ENCODE data around the gene KRTAP5-5. TPM values are rescaled to one million over a fixed set of nuclear protein-coding genes. Genes with fewer than 3 reads are reported as not detected.

The KRTAP5-5 gene
- total RNA-seq, 1 experiment from 2014 or later: not detected

- ChIA-PET CTCF (no interaction called here), POLR2A (ENCODE audit: low non-redundant PET) (no interaction called here)
- Histone ChIP-seq H3K27ac (ENCODE audit: low read depth, low read length, poor library complexity, severe bottlenecking) (no peak overlapping the region), H3K9me3 (ENCODE audit: low read depth, low read length, poor library complexity, severe bottlenecking) (no peaks in the 10 kb centered on the region), H3K4me1 (ENCODE audit: insufficient read depth, low read length, poor library complexity, severe bottlenecking) (no peaks in the 10 kb centered on the region), H3K27me3 (replicated peaks; ENCODE audit: insufficient read depth, low read depth, low read length, poor library complexity) (peaks cover 26% of the 10 kb centered on the region), H3K36me3 (ENCODE audit: insufficient read depth, low read length, poor library complexity, severe bottlenecking) (no peaks in the 10 kb centered on the region), H3K4me3 (ENCODE audit: low read depth, low read length, poor library complexity, severe bottlenecking) (no peak overlapping the region)
- no peak for DNase-seq (ENCODE audit: low spot score)
- intact Hi-C loops (cut with micrococcal nuclease; ENCODE audit: unreplicated experiment): no loop called here
- BruUV-seq (replicated peaks): no TSS peak
- TF ChIP-seq EZH2 (IDR thresholded peaks at IDR 0.05; ENCODE audit: borderline replicate concordance, low read depth, low read length, poor library complexity, severe bottlenecking): no peak
- no peak for TF ChIP-seq CTCF (conservative IDR thresholded peaks at IDR 0.05; ENCODE audit: low read depth, low read length)
These were observed 35.7 kb downstream of the KRTAP5-5 start for GRCh38 chr11:1665313-1665712.

GRCh38 chr11:1667121-1667850, 37.7 kb downstream of the KRTAP5-5 start:
- DNase-seq (ENCODE audit: low spot score): no peak
- no TSS peak for BruUV-seq (replicated peaks)
- Histone ChIP-seq H3K4me1 (ENCODE audit: insufficient read depth, low read length, poor library complexity, severe bottlenecking) (no peaks in the 10 kb centered on the region), H3K36me3 (ENCODE audit: insufficient read depth, low read length, poor library complexity, severe bottlenecking) (no peaks in the 10 kb centered on the region), H3K27ac (ENCODE audit: low read depth, low read length, poor library complexity, severe bottlenecking) (no peak overlapping the region), H3K27me3 (replicated peaks; ENCODE audit: insufficient read depth, low read depth, low read length, poor library complexity) (peaks cover 35% of the 10 kb centered on the region), H3K9me3 (ENCODE audit: low read depth, low read length, poor library complexity, severe bottlenecking) (no peaks in the 10 kb centered on the region), H3K4me3 (ENCODE audit: low read depth, low read length, poor library complexity, severe bottlenecking) (no peak overlapping the region)
- TF ChIP-seq CTCF (conservative IDR thresholded peaks at IDR 0.05; ENCODE audit: low read depth, low read length): no peak
- TF ChIP-seq EZH2 (IDR thresholded peaks at IDR 0.05; ENCODE audit: borderline replicate concordance, low read depth, low read length, poor library complexity, severe bottlenecking): no peak
- POLR2A ChIA-PET (ENCODE audit: low non-redundant PET): no interaction called here
- intact Hi-C loops (cut with micrococcal nuclease; ENCODE audit: unreplicated experiment): no loop called here
- CTCF ChIA-PET: no interaction called here

DNA sequence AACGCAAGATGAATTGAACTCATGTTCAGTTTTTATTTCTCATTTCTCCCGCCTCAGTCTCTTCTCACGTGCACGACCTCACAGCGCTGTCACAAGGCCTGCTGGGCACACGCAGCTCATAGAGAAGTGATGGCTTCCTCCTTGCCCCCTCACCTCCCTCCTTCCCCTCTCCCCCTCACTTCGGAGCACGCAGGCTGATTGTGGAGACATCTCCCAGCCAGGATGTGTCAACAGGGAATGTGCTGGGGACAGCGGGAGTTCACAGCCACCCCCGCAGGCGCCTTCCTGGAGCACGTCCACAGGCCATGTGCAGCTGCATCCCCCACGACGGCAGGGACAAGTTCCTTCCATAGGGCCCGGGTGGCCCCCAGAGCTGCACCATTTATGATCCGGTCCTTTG, 38.3 kb downstream of the KRTAP5-5 start:
- Histone ChIP-seq H3K9me3 (ENCODE audit: low read depth, low read length, poor library complexity, severe bottlenecking) (no peaks in the 10 kb centered on the region), H3K36me3 (ENCODE audit: insufficient read depth, low read length, poor library complexity, severe bottlenecking) (no peaks in the 10 kb centered on the region), H3K27ac (ENCODE audit: low read depth, low read length, poor library complexity, severe bottlenecking) (no peak overlapping the region), H3K27me3 (replicated peaks; ENCODE audit: insufficient read depth, low read depth, low read length, poor library complexity) (peaks cover 41% of the 10 kb centered on the region), H3K4me3 (ENCODE audit: low read depth, low read length, poor library complexity, severe bottlenecking) (no peak overlapping the region), H3K4me1 (ENCODE audit: insufficient read depth, low read length, poor library complexity, severe bottlenecking) (no peaks in the 10 kb centered on the region)
- TF ChIP-seq EZH2 (IDR thresholded peaks at IDR 0.05; ENCODE audit: borderline replicate concordance, low read depth, low read length, poor library complexity, severe bottlenecking) (no peak), CTCF (conservative IDR thresholded peaks at IDR 0.05; ENCODE audit: low read depth, low read length) (no peak)
- ChIA-PET POLR2A (ENCODE audit: low non-redundant PET) (no interaction called here), CTCF (no interaction called here)
- intact Hi-C loops (cut with micrococcal nuclease; ENCODE audit: unreplicated experiment): no loop called here
- DNase-seq (ENCODE audit: low spot score): no peak
- no TSS peak for BruUV-seq (replicated peaks)

Measured in A673 (cell line).